HG03095 (cell line): ENCODE results near the gene PTGFRN.

Experiments
- ATAC-seq: cut with Tn5 transposase; IDR thresholded peaks from one replicate; pipeline ENCODE4 v1.9.1; 2021; ENCODE audit warnings: moderate library complexity; ENCODE audit not compliant: unreplicated experiment

The PTGFRN gene

GRCh38 chr1:116887212-116887611 is 22.5 kb upstream of the PTGFRN start:
- ATAC-seq = no peak

- ATAC-seq = no peak
These were observed 20.3 kb upstream of the PTGFRN start for GRCh38 chr1:116889380-116889779.

- no peak for ATAC-seq
These were observed 18.2 kb upstream of the PTGFRN start for GRCh38 chr1:116891396-116892079.

GRCh38 chr1:116895073-116895472 is 14.6 kb upstream of the PTGFRN start:
- ATAC-seq = no peak

GRCh38 chr1:116899529-116899928 is 10.2 kb upstream of the PTGFRN start:
- ATAC-seq = no peak

- ATAC-seq = no peak
These were observed 9.0 kb upstream of the PTGFRN start for GRCh38 chr1:116900471-116901365.

- no peak for ATAC-seq
These were observed 7.7 kb upstream of the PTGFRN start for GRCh38 chr1:116902027-116902426.

- no peak for ATAC-seq
These were observed 6.9 kb upstream of the PTGFRN start for GRCh38 chr1:116902723-116903383.

- ATAC-seq = no peak
These were observed 4.9 kb upstream of the PTGFRN start for GRCh38 chr1:116904791-116905320.

- ATAC-seq = no peak
These were observed 2.9 kb upstream of the PTGFRN start for GRCh38 chr1:116906812-116907211.

- no peak for ATAC-seq
These were observed 2.4 kb upstream of the PTGFRN start for GRCh38 chr1:116907351-116907750.

GRCh38 chr1:116908266-116908665 is 1.4 kb upstream of the PTGFRN start:
- ATAC-seq = no peak

- no peak for ATAC-seq
These were observed 750 bp upstream of the PTGFRN start for GRCh38 chr1:116908820-116909511.

- no peak for ATAC-seq
These were observed 867 bp downstream of the PTGFRN start for GRCh38 chr1:116910379-116911187.

GRCh38 chr1:116911188-116911553 is 1.5 kb downstream of the PTGFRN start:
- no peak for ATAC-seq

- ATAC-seq = no peak
These were observed 2.2 kb downstream of the PTGFRN start for GRCh38 chr1:116911779-116912469.

GRCh38 chr1:116912846-116913245 is 3.1 kb downstream of the PTGFRN start:
- ATAC-seq = no peak

GRCh38 chr1:116913941-116914340 is 4.2 kb downstream of the PTGFRN start:
- ATAC-seq = no peak

GRCh38 chr1:116914667-116915066 is 5.0 kb downstream of the PTGFRN start:
- ATAC-seq = no peak
